HG03108 (cell line): ENCODE results near the gene DNAH11.
"Not testable (repeated sequence)": the region's sequence is repeated elsewhere in the genome, so short reads cannot be mapped to it uniquely, and the experiment has no call there.

Source experiments
- ATAC-seq: cut with Tn5 transposase; IDR thresholded peaks from one replicate; pipeline ENCODE4 v1.9.1; 2021; ENCODE audit warnings: moderate library complexity; ENCODE audit not compliant: unreplicated experiment

Gene DNAH11

DNA sequence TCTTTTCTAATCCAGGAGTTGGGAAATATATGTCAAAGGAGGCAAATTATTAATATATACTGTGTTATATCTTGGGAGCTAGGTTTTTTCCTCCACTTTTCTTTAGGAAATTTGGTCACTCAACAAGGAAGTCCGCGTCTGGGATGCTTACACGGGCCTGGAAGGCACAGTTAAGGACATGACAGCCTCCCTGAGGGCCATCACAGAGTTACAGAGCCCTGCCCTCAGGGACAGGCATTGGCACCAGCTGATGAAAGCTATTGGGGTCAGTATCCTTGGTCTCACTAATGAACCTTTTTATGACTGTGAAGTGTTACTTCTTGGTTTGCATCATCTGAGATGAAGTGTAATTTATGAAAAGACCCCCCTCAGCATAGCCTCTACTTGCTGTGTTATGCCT, 74.7 kb downstream of the DNAH11 start:
- ATAC-seq = no peak

DNA sequence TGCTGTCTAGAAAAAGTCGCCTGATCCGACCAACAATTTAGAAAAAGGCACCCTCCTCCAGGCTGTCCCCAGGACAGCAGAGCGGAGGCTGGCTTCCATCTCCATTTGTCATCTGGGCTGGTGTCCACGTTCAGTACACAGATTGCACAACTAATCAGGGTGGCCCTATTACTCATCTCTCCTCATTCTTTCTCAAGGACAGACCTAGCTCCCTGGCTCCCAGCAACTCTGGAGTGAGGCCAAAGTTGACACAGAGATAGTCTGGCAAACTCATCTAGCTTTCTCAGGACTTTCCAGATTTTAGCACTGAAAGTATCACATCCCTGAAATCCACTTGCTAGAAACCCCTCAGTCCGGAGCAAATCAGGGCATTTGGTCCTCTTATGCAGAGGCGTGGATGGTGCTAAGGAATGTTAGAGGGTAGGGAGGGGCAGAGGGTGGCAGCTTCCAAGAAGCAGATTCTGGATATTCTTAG, 75.1 kb downstream of the DNAH11 start:
- ATAC-seq = no peak

DNA sequence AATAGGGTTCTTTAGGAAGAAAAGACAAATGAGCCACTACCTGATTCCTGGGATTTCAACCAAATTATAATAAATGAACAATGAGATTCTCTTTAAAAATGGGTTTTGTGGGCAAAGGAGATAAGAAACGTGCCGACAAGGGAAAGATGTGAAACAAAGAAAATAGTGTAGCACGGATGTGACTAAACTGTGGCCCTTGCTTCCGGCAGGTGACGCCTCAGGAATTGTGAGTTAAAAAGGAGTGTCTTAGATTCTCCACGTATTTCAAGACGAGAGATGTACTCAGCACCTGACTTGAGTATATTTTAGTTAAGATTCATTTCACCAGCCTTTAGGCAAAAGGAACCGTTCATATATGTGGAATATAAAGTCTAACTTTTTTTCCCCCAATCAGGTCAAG, 75.9 kb downstream of the DNAH11 start:
- no peak for ATAC-seq

DNA sequence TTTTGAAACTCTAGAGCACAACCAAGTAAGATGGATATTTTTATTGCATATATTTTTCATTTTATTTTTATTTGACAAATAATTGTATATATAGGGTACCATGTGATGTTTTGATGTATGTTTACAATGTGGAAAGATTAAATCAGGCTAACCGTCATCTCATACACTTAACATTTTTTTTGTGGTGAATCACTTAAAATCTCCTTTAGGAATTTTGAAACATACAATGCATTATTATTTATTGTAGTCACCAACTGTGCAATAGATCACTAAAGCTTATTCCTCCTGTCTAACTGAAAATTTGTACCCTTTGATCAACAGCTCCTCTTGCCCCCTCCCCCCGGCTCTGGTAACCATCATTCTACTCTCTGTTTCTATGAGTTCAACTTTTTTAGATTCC, 77.2 kb downstream of the DNAH11 start:
- no peak for ATAC-seq

DNA sequence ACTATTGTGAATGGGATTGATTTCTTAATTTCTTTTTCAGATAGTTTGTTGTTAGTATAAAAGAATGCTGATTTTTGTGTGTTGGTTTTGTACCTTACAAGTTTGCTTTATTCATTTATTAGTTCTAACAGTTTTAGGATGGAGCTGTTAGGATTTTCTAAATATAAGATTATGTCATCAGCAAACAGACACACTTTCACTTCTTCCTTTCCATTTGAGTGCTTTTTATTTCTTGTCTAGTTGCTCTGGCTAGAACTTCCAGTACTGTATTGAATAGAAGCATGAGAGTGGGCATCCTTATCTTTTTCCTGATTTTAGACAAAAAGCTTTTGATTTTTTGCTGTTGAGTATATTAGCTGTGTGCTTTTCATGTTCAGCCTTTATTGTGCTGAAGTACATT, 81.5 kb downstream of the DNAH11 start:
- ATAC-seq = no peak

DNA sequence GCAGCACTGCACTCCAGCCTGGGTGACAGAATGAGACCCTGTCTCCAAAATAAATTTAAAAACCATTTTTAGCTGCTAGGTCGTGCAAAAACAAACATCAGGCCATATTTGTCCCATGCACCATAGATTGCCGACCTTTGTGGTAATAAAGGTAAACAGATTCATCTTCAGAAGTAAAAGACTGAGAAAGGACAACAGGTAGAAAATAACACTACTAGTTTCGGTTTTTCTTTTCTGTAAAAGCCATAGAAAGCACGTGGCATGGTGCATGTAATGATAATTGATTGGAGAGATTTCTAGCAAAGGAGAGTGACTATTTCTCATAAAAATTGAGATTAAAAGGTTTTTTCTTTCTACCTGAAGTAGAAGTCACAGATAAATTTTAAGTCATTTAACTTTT, 93.9 kb downstream of the DNAH11 start:
- no peak for ATAC-seq

DNA sequence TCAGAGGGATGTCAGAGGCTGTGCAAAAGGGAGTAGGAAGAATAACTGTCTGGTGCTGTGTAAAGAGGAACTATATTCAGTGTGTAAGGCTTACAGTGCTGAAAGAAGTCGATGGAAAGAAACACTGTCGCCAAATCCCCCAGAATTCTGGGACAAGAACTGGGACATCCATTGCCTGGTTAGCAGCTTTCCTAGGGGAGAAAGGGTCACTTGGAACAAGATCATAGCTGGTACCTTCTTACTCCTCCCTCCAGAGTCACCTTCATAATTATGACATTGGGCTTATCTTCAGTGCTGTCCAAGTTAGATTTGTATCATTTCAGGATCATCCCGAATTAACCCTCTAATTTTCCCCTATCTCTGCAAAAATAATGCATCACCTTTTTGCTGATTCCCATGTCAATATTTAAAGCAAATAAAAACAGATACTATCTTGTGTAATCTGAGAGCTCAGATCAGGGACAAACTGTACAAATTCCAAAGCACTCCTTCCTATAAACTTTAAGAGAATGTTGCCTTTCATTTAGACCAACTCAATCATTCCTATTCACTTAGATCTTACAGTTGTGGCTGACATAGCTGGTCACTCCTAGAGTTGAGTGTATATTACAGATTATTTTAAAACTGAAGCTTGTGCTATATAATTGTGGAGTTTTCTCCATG, 96.5 kb downstream of the DNAH11 start:
- ATAC-seq = no peak

DNA sequence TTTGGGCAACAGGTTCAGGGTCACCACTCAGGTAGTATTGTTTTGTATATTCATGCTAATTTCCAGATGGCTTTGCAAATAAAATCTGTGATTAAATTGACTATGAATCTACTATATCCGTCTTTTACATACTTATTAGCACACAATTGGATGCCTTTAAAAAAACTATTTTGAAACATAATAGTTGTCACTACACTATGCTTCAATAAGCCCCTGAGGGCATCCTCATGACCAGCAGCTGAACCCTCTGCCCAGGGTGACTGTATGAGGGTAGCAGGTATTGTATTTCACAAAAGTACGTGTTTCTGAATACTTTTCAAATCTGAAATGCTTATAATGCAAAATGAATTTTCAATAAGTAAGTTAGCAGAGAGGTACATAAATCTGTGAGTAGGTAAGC, 97.3 kb downstream of the DNAH11 start:
- no peak for ATAC-seq

DNA sequence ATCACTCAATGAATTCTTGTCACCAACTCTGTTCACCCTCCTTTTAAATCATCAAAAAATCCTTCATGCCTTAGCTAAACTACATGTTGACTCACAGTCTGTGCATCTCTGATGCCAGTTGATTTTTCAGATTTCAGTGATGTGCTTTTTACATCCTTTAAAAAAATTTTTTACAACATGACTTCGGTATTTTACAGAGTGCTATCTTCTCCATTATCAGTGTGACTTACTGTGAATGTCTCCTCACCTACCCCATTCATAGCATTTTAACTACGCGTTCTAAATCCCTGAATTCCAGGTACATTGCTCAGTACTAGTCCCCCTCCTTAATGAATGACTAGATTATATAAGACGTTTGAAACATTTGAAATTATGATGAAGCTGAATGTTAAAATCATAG, 98.7 kb downstream of the DNAH11 start:
- no peak for ATAC-seq

DNA sequence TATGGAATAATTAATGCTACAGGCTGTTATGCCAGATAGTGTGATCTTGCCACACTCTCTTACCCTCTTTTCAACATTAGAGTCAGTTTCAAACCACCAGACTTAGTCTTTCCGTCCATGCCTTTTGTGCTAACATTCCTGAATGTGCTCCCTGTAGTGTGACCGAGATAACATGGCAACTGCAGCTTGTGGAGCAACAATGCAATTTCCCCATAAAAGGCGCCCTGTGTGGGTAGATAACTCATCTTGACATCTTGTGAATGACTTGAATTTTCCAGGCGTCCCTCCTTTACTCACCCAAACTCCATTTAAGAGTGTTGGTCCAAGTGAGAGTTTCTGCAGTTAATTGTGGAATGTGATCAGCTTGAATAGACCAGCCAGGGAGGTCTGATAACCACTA, 99.6 kb downstream of the DNAH11 start:
- ATAC-seq = no peak

DNA sequence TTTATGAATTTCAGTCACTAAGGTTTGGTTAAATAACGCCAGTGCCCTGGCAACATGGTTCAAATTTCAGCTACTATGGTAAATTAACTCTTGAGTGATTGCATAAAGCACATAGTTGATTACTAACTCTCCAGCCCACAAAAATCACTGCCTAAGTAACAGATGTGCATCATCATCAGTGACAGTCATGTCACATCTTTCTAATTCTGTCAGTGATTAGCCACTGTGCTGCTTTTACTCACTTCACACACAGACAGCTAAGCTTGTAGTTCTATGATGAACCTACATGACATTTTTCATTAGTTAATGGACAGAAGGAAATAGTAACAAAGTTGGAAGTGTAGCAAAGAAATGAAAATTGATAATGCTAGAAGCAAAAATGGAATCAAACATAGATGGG, 108.9 kb downstream of the DNAH11 start:
- no peak for ATAC-seq

DNA sequence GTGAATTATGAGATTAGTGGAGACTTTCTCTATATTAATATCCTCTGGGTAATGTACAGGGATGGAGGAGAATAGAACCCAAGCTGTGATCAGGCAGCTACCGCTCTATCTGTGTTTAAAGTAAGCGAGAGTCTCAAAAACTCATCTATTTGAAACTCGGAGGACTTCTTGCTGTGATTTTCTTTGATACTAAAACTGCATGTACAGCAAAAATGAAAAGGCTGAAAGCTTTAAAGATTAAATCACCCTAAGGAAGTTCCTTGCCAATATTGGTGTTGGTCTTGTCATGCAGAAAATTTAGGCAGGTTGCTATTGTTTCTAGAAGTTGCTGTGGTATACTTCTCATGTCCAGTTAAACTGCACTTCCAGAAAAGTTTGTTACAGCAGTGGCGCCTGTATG, 110.8 kb downstream of the DNAH11 start:
- no peak for ATAC-seq

DNA sequence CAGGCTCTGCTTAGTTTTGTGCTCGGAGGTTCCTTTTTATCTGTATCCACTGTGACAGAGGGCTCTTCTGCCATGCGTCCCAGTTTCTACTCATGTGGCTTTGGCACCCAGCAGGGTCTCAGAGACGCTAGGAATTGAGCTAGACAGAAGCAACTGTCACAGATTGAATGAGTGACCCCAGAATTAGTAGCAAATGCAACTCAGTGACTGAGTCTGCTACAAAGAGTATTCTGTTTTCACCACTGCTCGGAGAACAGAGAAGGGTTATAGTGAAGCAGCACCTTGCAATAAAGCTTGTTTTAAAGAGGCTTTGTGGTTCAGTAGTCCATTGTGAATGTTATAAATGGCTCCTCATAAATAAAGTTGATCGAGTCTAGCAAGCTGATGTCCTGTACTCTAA, 113.2 kb downstream of the DNAH11 start:
- no peak for ATAC-seq

DNA sequence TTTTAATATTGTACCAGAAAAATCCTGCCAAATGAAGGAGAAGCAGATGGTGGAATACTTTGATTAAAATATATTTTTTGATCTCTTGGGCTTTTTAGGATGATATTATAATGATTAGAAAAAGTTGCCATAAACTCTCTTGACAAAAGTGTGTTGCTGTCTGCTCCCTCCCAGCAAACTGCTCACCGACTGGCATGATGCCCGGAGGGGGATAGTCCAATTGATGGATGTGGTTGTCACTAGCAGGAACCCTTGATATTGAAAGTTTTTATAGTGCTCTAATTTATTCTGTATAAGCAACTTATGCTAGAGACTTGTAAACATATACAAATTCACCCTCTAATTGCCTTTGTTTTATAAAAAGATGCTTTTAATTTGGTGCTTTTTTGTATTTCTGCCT, 114.0 kb downstream of the DNAH11 start:
- ATAC-seq = no peak

DNA sequence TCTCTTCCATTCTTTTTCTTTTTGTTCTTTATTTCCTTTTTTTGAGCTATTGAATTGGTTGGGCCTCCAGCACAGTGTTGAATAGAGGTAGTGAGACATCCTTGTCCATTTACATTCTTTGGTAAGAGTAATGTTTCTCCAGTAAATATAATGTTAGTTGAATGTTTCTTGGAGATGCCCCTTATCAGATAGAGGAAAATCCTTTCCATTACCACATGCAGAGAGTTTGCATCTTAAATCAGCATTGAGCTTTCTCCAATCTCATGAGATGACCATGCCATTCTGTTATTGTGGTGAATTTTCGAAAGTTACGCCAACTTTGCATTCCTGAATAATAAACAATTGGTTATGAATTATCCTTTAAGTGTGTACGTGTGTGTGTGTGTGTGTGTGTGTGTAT, 127.7 kb downstream of the DNAH11 start:
- no peak for ATAC-seq

DNA sequence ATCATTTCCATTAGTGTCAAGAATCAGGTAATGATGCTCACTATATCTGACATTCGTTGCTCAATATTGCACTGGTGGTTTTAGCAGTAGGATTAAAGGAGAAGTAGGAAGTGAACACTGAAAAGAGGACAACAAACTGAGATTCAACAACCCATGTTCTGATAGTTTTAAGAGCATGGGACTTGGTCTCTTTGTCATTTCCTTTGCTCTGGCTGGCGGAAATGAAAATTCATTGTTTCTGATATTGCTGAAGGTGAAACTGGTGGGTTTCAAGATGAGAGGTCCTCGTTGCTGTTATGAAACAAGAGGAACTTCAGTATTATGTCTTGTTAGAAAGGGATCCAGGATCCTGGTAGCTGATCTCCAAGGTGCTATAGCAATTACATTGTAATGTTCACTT, 129.0 kb downstream of the DNAH11 start:
- ATAC-seq = peak; percentile 58

DNA sequence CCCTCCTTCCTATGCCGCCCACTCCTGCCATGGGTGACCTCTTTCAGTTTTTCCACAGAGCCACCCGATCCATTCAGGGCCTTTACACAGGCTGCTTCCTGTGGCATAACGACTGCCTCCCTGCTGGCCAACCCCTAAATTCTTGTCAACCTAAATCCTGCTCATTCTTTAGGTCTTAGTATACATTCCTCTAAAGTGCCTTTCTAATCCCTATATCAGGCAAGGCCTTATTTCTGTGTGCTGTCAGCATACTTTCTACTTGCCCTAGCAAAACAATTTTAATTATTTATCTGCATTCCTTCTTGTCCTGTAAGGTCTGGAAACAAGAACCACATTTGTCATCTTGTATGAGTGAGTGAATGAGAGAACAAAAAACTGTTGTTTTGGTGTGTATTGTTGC, 132.4 kb downstream of the DNAH11 start:
- ATAC-seq = no peak

DNA sequence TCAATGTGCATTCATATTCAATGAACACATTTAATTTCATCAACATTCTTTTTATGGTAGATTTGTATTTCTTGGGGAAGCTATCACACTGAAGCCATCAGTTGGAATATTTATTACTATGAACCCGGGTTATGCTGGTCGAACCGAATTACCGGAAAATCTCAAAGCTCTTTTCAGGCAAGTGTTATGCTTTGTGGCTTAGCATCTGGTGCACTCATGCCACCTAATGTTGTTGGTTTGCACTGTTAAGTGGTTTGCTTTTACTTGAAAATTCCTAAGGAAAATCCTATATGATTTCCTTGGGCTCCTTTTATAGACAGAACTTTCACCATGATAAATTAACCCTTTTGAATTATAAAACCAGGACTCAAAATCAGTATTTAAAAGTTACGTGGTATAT, 147.9 kb downstream of the DNAH11 start:
- no peak for ATAC-seq

DNA sequence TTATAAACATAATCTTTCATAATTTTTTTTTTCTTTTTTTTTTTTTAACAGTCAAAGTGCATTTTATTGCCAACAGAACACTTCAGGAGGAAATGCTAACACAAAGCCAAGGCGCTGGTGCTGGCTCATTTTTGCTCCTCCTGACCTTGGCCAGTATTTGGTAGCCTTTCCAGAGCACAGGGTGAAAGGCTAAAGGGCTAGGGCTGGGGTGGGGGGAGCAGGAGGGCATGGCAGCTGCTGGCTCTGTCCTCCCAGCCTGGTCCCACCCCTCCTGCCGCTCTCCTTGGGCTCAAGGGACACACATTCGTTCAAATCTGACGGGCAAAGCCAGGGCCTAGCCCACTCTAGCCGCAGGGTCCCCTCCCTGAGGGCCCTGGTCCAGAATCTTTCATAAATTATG, 148.3 kb downstream of the DNAH11 start:
- not testable (repeated sequence) for ATAC-seq

DNA sequence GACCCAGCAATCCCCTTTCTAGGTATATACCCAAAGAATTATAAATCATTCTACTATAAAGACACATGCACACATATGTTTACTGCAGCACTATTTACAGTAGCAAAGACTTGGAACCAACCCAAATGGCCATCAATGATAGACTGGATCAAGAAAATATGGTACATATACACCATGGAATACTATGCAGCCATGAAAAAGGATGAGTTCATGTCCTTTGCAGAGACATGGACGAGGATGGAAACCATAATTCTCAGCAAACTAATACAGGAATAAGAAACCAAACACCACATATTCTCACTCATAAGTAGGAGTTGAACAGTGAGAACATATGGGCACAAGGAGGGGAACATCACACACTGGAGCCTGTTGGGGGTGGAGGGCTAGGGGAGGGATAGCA, 157.7 kb downstream of the DNAH11 start:
- ATAC-seq = not testable (repeated sequence)

DNA sequence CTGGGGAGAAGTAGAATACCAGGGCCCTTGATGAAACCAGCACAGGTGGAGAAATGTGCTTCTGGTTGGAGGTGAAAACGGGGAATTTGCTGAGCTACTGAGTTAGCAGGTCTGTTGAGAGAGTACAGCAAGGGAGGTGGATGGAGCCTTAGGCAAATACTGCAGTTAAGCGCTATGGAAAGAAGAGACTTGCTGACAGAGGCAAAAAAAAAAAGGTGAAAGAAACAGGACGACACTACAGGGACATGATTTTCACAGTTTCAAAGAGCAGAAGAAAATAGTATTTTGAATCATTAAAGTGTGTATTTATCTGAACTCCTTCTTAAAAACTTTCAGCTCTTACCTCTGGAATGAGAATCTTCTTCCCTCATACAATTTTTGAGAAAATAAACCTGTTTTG, 159.5 kb downstream of the DNAH11 start:
- no peak for ATAC-seq

DNA sequence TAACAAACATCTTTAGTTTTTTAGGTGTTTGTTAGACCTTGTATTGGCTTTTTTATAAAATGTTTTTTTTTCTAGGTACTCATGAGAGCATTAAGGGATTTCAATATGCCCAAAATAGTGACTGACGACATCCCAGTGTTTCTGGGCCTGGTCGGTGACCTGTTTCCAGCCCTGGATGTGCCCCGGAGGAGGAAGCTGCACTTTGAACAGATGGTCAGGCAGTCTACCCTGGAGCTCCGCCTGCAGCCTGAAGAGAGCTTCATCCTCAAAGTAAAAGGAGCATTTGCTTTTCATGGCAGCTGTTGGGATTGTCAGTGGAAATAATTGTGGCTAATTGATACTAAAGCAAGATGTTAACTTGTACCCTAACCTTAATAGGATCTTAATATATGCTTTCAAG, 161.5 kb downstream of the DNAH11 start:
- no peak for ATAC-seq

DNA sequence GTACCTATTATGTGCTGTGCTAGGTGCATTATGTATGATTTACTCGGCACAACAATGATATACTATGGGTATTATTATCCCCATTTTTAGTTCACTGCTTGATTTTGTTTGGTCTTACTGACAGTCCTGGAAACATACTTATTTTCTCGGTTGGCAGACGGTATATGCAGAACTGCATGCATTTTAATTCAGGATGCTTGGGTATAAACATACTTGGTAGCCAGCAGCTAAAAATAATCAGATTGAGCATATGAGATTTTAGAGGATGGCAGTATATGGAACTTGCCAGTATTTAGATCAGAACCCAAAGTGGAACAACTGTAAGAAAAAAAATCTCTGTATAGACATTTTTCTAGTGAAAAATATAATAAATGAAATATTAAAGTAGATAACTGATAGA, 163.3 kb downstream of the DNAH11 start:
- ATAC-seq = no peak
